SK-N-MC (cell line): Measurements from ENCODE around the gene MOGAT3.

Experiments
- DNase-seq: peaks from one replicate; pipeline ENCODE4 v3.0.0-alpha.2; 2011; ENCODE audit warnings: low read depth, low spot score
- H3K27ac ChIP-seq: fragments of 200-600 bp; sonication (generic); 2 replicates; pipeline ENCODE4 v1.5.1; 2016; ENCODE audit warnings: mixed run types
- H3K36me3 ChIP-seq: fragments of 200-600 bp; sonication (generic); 2 replicates; pipeline ENCODE4 v1.6.1; 2017; ENCODE audit warnings: antibody characterized with exemption, low read length, mixed read lengths; ENCODE audit not compliant: insufficient read depth
- H3K4me3 ChIP-seq: fragments of 200-600 bp; sonication (generic); 2 replicates; pipeline ENCODE4 v1.5.1; 2016
- H3K9ac ChIP-seq: fragments of 200-600 bp; sonication (generic); 2 replicates; pipeline ENCODE4 v1.8.0; 2017; ENCODE audit warnings: mixed run types, mixed read lengths; ENCODE audit not compliant: insufficient read length
- H3K9me3 ChIP-seq: fragments of 200-600 bp; sonication (generic); 2 replicates; pipeline ENCODE4 v1.6.1; 2017; ENCODE audit warnings: low read depth, mild to moderate bottlenecking, antibody characterized with exemption, low read length, moderate library complexity, mixed read lengths
- EZH2 ChIP-seq: fragments of 200-600 bp; sonication (generic); IDR thresholded peaks from one replicate; pipeline ENCODE4 v1.6.1; 2017; ENCODE audit warnings: antibody characterized with exemption
- FOXP2 ChIP-seq: optimal IDR thresholded peaks from 2 replicates; pipeline ENCODE3; 2011; ENCODE audit warnings: mild to moderate bottlenecking, moderate library complexity; ENCODE audit not compliant: insufficient read depth; ENCODE audit errors: extremely low read length, control extremely low read depth
- POLR2AphosphoS5 ChIP-seq: IDR thresholded peaks from 2 replicates; pipeline ENCODE4 v1.6.1; 2012; ENCODE audit warnings: mild to moderate bottlenecking, low read depth, low read length, borderline replicate concordance

MOGAT3 gene

DNA sequence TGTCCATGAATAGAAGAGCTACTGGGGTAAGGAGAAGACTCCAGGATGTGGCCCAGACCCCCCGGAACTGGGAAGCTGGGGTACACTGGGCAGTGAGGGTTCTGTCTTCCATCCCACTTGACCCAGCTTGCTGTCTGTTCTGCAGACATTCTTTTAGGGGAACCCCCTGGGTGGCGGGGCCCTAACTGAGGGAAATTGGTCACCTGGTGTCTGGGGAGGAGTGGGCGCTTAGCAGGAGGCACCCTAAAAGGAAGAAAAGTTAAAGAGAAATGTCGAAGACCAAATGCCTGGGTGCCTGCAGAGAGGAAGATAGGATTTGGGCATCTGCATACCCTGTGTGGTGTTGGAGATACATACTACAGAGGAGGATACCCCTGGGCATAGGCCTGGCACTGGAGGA, 45.5 kb downstream of the MOGAT3 start:
- Histone ChIP-seq H3K36me3 (no peaks in the 10 kb centered on the region; the same call in 1 of the 2 replicates), H3K9ac (peak overlapping the region; percentile 71), H3K9me3 (no peaks in the 10 kb centered on the region), H3K27ac (no peak overlapping the region), H3K4me3 (peak overlapping the region; percentile 89)
- TF ChIP-seq FOXP2 (no peak), POLR2AphosphoS5 (no peak)
- DNase-seq: no peak

DNA sequence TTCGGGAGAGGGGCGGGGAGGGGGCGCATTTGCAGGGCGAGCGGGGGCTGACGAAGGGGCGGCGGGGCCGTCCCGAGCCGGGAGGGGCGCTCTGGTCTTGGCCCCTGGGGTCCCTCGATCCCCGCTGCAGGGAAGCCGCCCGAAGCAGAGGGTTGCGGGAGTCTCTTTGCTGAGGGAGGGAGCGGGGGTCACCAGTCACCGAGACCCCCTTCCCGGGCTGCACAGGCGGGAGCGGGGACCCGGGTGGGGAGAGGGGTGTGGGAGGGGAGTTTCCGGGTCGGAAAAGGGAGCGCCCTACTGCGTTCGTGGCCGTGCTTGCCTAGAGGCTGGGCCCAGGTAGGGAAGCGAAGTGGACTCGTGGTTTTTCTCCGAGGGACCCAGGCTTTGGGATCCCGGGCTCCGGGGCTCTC, 46.1 kb downstream of the MOGAT3 start:
- Histone ChIP-seq H3K9me3 (no peaks in the 10 kb centered on the region), H3K27ac (0 out of 2 replicates have a peak overlapping the region, but pooled peaks have one; percentile 36), H3K4me3 (peak overlapping the region; percentile 89), H3K9ac (peak overlapping the region; percentile 71), H3K36me3 (no peaks in the 10 kb centered on the region; the same call in 1 of the 2 replicates)
- DNase-seq: no peak
- TF ChIP-seq POLR2AphosphoS5 (no peak), EZH2 (no peak), FOXP2 (no peak)

DNA sequence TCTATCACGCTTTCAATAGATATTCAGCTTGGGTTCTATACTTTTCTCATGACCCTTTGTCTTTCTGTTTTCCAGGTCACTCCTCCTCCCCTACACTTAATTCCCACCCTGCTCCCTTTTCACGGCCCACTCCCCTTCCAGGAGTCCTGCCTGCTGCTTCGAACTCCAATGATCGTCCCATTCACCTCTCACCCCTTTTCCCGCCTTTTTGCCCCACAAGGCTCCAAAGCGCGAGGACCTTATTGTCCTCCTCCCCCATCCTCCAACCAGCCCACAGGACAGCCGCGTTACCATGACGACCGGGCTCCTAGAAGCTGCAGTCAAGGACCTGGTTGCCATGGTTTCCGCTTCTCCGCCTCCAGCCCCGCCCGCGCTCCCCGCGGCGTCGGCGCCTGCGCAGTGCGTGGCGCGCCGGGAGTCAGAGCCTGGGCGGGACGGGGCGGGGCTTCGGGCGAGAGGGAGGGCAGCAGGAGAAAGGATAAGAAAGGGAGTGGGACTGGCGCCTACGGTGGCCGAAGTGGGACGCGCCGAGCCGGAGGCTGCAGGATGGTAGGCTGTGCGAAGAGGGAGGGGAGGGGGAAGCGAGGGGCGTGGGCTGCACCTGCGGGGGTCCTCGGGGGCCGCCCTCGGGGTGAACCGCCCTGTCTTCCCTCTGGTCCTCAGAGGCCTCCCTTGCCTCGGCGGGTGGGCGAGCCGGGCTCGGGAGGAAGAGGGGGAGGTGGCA, 46.7 kb downstream of the MOGAT3 start, which contains the start of gene AP1S1:
Gene AP1S1 (plus strand): TSS at position 508 of the 724 bp plus-strand sequence. CDS start 39 bp downstream, at position 547.
- TF ChIP-seq FOXP2 (peak; percentile 14), EZH2 (no peak), POLR2AphosphoS5 (peak; percentile 55; the same call in 1 of the 2 replicates)
- H3K27ac ChIP-seq: 0 out of 2 replicates have a peak within 1 kb of the TSS, but pooled peaks have one; percentile 36
- no peaks in the 10 kb centered on the region for H3K9me3 ChIP-seq
- H3K4me3 ChIP-seq: peak within 1 kb of the TSS; percentile 89
- H3K9ac ChIP-seq: peak within 1 kb of the TSS; percentile 71
- DNase-seq: peak; percentile 94
- H3K36me3 ChIP-seq: no peaks in the 10 kb centered on the region; the same call in 1 of the 2 replicates

DNA sequence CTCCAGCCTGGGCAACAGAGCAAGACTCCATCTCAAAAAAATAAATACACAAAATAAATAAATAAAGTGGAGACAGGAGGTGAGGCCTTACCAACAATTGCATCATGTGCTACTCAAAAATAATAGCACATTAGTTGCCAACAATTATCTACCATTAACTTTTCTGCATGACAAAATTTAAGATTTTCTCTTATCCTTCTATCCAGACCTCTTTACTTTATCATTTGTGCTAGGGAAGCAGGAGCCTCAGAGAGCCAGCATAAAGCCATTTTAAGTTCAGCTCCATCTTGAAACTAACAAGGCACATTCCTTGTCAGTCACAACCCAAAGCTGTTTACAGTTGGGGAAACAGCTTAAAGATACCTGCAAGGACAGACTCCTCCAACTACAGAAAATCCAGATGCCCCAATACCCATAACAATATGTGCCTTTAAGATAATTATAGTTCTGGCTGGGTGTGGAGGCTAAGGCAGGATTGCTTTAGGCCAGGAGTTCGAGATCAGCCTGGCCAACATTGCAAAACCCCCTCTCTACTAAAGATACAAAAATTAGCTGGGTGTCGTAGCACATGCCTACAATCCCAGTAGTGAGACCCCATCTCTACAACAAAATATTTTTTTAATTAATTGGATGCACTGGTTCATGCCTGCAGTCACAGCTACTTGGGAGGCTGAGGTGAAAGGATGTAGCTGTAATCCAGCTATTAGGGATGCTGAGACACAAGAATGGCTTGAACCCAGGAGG, 48.8 kb downstream of the MOGAT3 start:
- no peaks in the 10 kb centered on the region; the same call in 1 of the 2 replicates for H3K36me3 ChIP-seq
- no peak for TF ChIP-seq POLR2AphosphoS5
- TF ChIP-seq EZH2: no peak
- no peak for TF ChIP-seq FOXP2

More for the DNA sequence above, 48.8 kb downstream of the MOGAT3 start:
- H3K4me3 ChIP-seq: no peak overlapping the region
- no peaks in the 10 kb centered on the region for H3K9me3 ChIP-seq
- DNase-seq: no peak
- H3K9ac ChIP-seq: no peak overlapping the region
- no peak overlapping the region; the same call in 1 of the 2 replicates for H3K27ac ChIP-seq
